Transverse colon (tissue), 4 donors: ENCODE data around the gene GGACT. TPM values are rescaled to one million over a fixed set of nuclear protein-coding genes. Genes with fewer than 3 reads are reported as not detected.

Experiments
- DNase-seq: peaks from one replicate; pipeline ENCODE4 v3.0.0-alpha.2; 2019
- H3K27ac ChIP-seq, 4 donors: fragments of 200-600 bp; sonication (generic); 2 replicates each; pipeline ENCODE4 v1.5.1; 2016 to 2018; ENCODE audit warnings: inconsistent platforms in 4 of 4
- H3K27me3 ChIP-seq: fragments of 200-600 bp; sonication (generic); 2 replicates; pipeline ENCODE4 v1.5.1; 2017; ENCODE audit warnings: inconsistent platforms
- H3K36me3 ChIP-seq, 4 donors: fragments of 200-600 bp; sonication (generic); 2 replicates each; pipeline ENCODE4 v1.5.1; 2017 to 2019; ENCODE audit warnings: inconsistent platforms in 4 of 4
- H3K4me1 ChIP-seq, 4 donors: fragments of 200-600 bp; sonication (generic); 2 replicates each; pipeline ENCODE4 v1.5.1; 2017 to 2020; ENCODE audit warnings: inconsistent platforms in 4 of 4
- H3K4me3 ChIP-seq, 4 donors: fragments of 200-600 bp; sonication (generic); 1 replicate in 1 of 4; 2 replicates in 3 of 4; pipeline versions ENCODE4 v1.5.1 to v1.6.1; 2017 to 2019; ENCODE audit warnings: inconsistent platforms in 4 of 4
- H3K9me3 ChIP-seq, 2 donors: fragments of 200-600 bp; sonication (generic); 2 replicates each; pipeline ENCODE4 v1.5.1; 2017 to 2019; ENCODE audit warnings: inconsistent platforms in 2 of 2
- CTCF ChIP-seq, 5 experiments: fragments of 200-600 bp in 3 of 5; fragments of 450-650 bp in 2 of 5; sonication (generic) in 3 of 5; IDR thresholded peaks; 1 replicate in 2 of 5; 2 replicates in 3 of 5; pipeline ENCODE4 v1.5.1; 2016 to 2017; ENCODE audit warnings: antibody characterized with exemption in 5 of 5, inconsistent platforms in 3 of 5, mild to moderate bottlenecking in 2 of 5, moderate library complexity in 1 of 5
- EP300 ChIP-seq: sonication (generic); formaldehyde crosslinking; IDR thresholded peaks from one replicate; pipeline ENCODE4 v1.6.1; 2017; ENCODE audit warnings: antibody characterized with exemption, low read depth
- POLR2A ChIP-seq: fragments of 450-650 bp; IDR thresholded peaks from one replicate; pipeline ENCODE4 v1.6.1; 2016; ENCODE audit warnings: antibody characterized with exemption, mild to moderate bottlenecking, moderate library complexity
- POLR2AphosphoS5 ChIP-seq, 3 donors: sonication (generic); formaldehyde crosslinking; IDR thresholded peaks; one replicate each; pipeline ENCODE4 v1.6.1; 2016; ENCODE audit warnings: antibody characterized with exemption in 3 of 3
- WGBS, 2 donors: methylation state at CpG; one replicate each; pipeline ENCODE4 v1.1.5; 2018; ENCODE audit warnings: low coverage in 1 of 2; 5-methylcytosine and 5-hydroxymethylcytosine counted together
- in situ Hi-C, 4 donors: fragments of 200-750 bp; cut with MboI; loops; one replicate each; pipeline versions ENCODE4 v1.15.0 to v1.15.1; 2017; ENCODE audit warnings: low sequenced_read_pairs in 3 of 4, low pct_ligation_motif_present in 1 of 4, low pct_unique_long_range_greater_than_20kb in 1 of 4
- intact Hi-C: fragments of 100-400 bp; cut with DNase I; formaldehyde crosslinking; loops from one replicate; pipeline ENCODE4 v1.15.1; 2023; ENCODE audit warnings: low total_unique reads
- total RNA-seq, 4 donors: library from RNA; depleted of rRNA; stranded (reverse); fragments of >200 nt; gene quantifications; one replicate each; pipeline ENCODE4 v1.1.0, GENCODE V29; 2016

GGACT gene
- total RNA-seq, 4 donors from 2014 or later = 6.4 to 9.2 (median 8.8) TPM; not detected in 1

DNA sequence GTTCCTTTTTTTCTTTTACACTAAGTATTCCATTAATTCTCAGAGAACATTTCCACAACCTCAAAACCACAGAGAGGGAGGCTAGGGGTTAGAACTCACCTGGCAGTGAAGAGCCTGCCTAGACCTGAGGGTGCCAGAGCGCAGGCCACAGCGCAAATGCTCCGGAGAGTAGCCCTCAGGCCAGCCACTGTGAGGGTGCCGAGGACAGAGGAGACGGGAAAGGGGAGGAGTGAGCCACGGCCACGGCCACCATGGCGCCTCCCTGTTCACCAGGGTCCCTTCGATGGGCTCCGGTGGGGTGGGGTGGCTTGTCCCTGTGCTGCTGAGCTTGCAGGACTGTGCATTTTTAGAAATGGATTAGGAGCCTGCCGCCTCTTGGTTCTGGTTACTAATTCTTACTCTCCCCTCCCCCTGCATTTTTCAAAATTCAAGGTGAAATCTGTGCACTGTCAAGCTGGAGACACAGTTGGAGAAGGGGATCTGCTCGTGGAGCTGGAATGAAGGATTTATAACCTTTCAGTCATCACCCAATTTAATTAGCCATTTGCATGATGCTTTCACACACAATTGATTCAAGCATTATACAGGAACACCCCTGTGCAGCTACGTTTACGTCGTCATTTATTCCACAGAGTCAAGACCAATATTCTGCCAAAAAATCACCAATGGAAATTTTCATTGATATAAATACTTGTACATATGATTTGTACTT is 58.8 kb downstream of the GGACT start:
- H3K27ac ChIP-seq = no peak overlapping the region
- TF ChIP-seq POLR2A (no peak), CTCF (IDR thresholded peaks at IDR 0.05) (no peak), POLR2AphosphoS5 (IDR thresholded peaks at IDR 0.05) (no peak), EP300 (no peak)
- intact Hi-C loops = no loop called here
- no peak for DNase-seq
- no peak overlapping the region for H3K4me3 ChIP-seq
- WGBS, 2 donors = 92 to 95% methylated on average over 4 to 15 of the region's 15 CpGs
- H3K4me1 ChIP-seq = no peaks in the 10 kb centered on the region
- peaks cover 0 to 6% (median 0%) of the 10 kb centered on the region in 4 donors for H3K36me3 ChIP-seq
- in situ Hi-C loops = no loop called here
- H3K9me3 ChIP-seq = no peaks in the 10 kb centered on the region
- no peaks in the 10 kb centered on the region for H3K27me3 ChIP-seq

- in situ Hi-C loops (no loop called here), intact Hi-C loops (no loop called here)
- H3K36me3 ChIP-seq = peaks cover 0 to 6% (median 0%) of the 10 kb centered on the region in 4 donors
- no peaks in the 10 kb centered on the region for H3K27me3 ChIP-seq
- TF ChIP-seq POLR2AphosphoS5 (IDR thresholded peaks at IDR 0.05) = no peak
- no peak for TF ChIP-seq CTCF (IDR thresholded peaks at IDR 0.05)
- no peak for TF ChIP-seq POLR2A
- no peak for TF ChIP-seq EP300
- 80 to 94% methylated on average over 1 to 11 of the region's 11 CpGs for WGBS, 2 donors
- no peaks in the 10 kb centered on the region for H3K4me1 ChIP-seq
- H3K4me3 ChIP-seq = no peak overlapping the region
- no peak for DNase-seq
- no peak overlapping the region for H3K27ac ChIP-seq
- H3K9me3 ChIP-seq = no peaks in the 10 kb centered on the region
Measured at GRCh38 chr13:100528820-100529219, 59.8 kb downstream of the GGACT start.

DNA sequence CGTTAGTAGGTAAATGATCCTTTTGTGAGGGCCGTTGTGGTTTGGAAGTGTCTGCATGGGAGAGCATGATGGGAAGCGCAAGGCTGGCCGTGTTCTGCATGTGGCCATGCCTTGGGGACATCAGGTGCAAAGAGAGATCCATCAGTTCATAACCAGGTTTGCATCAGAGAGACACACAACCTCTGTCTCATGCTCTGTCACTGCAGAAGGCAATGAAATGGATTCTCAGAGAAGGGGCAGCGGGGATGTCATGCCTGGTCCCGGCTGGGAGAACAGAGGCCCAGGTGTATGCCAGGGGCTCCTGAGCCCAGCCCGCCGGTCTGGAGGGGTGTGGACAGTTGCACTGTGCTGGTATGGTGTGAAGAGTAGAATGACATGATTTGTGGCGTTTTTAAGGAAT is 60.2 kb downstream of the GGACT start:
- in situ Hi-C loops = no loop called here
- 81 to 93% methylated on average over 4 to 9 of the region's 9 CpGs for WGBS, 2 donors
- peaks cover 0 to 6% (median 0%) of the 10 kb centered on the region in 4 donors for H3K36me3 ChIP-seq
- H3K4me3 ChIP-seq = no peak overlapping the region
- no peak for TF ChIP-seq POLR2AphosphoS5 (IDR thresholded peaks at IDR 0.05)
- TF ChIP-seq EP300 = no peak
- no peak for TF ChIP-seq POLR2A
- TF ChIP-seq CTCF (IDR thresholded peaks at IDR 0.05) = no peak
- H3K4me1 ChIP-seq = no peaks in the 10 kb centered on the region
- no peak overlapping the region for H3K27ac ChIP-seq
- no peaks in the 10 kb centered on the region for H3K27me3 ChIP-seq
- DNase-seq = no peak
- intact Hi-C loops = no loop called here
- no peaks in the 10 kb centered on the region for H3K9me3 ChIP-seq

- no peak for DNase-seq
- H3K9me3 ChIP-seq = no peaks in the 10 kb centered on the region
- no peak overlapping the region for H3K27ac ChIP-seq
- intact Hi-C loops = no loop called here
- WGBS, 2 donors = 93 to 96% methylated on average over 5 to 9 of the region's 9 CpGs
- no peaks in the 10 kb centered on the region for H3K27me3 ChIP-seq
- H3K4me1 ChIP-seq = no peaks in the 10 kb centered on the region
- H3K4me3 ChIP-seq = no peak overlapping the region
- in situ Hi-C loops = no loop called here
- H3K36me3 ChIP-seq = peaks cover 0 to 6% (median 0%) of the 10 kb centered on the region in 4 donors
- TF ChIP-seq CTCF (IDR thresholded peaks at IDR 0.05) (no peak), EP300 (no peak), POLR2A (no peak), POLR2AphosphoS5 (IDR thresholded peaks at IDR 0.05) (no peak)
Measured at GRCh38 chr13:100527644-100528043, 60.9 kb downstream of the GGACT start.
